Middle frontal gyrus (tissue), 1 donor: ENCODE data around the gene ST8SIA6.

Experiments used
- DNase-seq: peaks from one replicate; pipeline ENCODE4 v3.0.0-alpha.2; 2015; ENCODE audit warnings: low spot score; ENCODE audit errors: extremely low spot score

ST8SIA6 gene

GRCh38 chr10:17386616-17387075, 67.7 kb downstream of the ST8SIA6 start:
- no peak for DNase-seq

- DNase-seq, result no peak
Measured at GRCh38 chr10:17386021-17386420, 68.4 kb downstream of the ST8SIA6 start.

DNA sequence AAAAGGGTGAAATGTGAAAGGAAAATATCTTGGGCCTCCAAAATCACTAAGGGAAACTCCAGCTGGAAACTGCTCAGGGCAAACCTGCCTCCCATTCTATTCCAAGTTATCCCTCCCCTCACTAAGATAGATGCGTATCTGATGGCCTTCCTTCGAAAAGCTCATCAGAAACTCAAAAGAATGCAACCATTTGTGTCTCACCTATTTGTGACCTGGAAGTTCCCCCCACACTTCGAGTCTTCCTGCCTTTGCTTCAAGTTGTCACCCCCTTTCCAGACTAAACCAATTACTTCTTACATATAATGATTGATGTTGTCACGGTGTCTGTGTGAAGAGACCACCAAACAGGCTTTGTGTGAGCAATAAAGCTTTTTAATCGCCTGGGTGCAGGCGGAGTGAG, 69.3 kb downstream of the ST8SIA6 start:
- DNase-seq, result no peak

GRCh38 chr10:17383801-17384555, 70.4 kb downstream of the ST8SIA6 start:
- no peak for DNase-seq

- no peak for DNase-seq
Measured at GRCh38 chr10:17381502-17382142, 72.8 kb downstream of the ST8SIA6 start.

DNA sequence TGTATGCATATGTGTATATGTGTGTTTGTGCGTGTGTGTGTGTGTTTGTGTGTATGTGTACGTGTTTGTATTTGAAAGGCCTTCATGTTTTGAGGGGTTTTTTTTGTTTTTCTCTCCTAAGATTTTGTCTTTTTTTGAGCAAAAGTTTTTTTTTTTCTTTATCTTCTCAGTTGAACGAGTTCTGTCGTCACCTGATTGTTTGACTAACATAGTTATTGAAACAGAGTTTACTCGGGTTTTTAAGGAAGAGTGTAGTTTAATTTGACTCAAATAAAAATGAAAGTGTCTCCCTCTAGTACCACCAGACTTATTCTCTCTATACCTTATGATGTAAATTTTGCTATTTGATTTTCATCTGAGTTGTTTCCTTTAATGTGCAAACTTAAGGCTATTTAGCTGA, 73.5 kb downstream of the ST8SIA6 start:
- DNase-seq, result no peak

GRCh38 chr10:17380016-17380415, 74.4 kb downstream of the ST8SIA6 start:
- no peak for DNase-seq

DNA sequence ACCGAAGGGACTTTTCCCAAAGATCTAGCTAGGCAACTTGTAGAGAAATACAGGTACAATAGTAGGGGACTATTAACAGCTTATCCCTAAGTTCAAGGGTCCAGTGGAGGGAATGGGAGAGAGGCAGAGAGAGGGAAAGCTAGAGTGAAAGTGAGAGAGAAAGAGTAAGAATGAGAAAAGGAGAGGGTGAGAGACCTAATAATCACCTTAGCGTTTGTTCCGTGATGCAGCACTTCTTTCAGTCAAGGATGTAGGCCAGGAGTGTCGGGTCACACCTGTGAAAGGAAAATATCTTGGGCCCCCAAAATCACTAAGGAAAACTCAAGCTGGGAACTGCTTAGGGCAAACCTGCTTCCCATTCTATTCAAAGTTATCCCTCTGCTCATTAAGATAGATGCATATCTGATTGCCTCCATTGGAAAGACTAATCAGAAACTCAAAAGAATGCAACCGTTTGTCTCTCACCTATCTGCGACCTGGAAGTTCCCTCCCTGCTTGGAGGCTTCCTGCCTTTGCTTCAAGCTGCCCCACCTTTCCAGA, 75.2 kb downstream of the ST8SIA6 start:
- DNase-seq, result no peak

DNA sequence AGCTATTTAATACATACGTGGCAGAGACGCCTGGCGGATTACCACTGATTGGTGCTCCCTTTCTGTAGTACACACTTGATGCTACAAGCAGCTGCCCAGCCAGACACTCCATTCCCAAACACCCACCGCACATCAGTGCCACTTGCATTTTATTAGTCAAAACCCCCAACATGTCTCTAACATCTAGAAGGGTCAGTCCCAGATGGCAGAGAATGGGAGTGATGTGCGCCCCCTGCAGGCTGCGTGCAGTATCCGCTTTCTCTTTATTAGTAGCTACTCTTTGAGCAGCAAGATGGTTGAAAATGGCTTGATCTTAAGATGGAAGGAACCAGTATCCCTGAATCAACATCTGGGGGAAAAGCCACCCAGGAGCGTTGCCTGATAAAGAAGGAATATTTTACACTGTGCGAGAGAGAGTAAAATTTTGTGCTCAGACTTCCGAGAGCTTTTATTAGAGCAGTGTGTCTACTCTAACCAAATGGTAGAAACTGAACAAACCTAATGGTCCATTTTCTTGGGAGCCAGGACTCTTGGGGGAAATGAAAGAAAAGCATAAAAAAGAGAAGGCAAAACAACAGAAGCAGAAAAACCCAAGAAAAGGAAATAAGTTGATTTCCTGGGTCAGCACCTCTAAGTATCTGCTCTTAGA, 78.3 kb downstream of the ST8SIA6 start:
- DNase-seq, result no peak

GRCh38 chr10:17368708-17369272, 85.6 kb downstream of the ST8SIA6 start:
- no peak for DNase-seq

DNA sequence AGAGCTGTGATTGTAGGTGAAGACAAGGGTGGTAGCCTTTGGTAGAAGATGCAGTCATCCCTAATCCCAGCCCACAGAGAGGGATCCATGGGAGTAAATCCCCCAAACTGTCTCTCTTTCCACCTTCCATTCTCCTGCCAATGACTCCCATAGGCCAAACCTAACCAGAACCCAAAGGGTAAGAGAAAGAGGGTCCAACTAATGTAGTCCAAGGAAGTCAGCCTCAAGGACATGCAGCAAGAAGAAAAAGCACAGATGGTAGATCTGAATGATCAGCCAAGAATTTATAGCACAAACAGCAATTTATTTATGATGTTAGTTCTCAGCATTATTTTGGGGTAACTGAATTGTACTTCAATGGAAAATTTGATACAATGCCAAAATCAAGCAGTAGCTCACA, 87.7 kb downstream of the ST8SIA6 start:
- no peak for DNase-seq

GRCh38 chr10:17365402-17365801, 89.0 kb downstream of the ST8SIA6 start:
- no peak for DNase-seq

DNA sequence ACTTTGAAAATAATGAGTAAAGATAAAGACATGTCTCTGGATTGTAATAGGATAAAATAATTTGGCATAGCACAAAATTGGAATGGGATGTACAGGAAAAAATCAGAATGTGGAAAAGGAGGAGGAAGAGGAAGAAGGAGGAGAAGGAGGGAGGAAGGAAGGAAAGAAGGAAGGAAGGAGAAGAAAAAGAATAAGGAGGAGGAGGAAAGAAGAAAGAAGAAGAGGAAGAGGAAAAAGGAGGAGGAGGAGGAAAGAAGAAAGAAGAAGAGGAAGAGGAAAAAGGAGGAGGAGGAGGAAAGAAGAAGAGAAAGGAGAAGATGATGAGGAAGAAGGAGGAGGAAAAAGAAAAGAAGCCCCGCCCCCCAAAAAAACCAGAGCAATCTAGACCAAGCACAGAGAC, 95.9 kb downstream of the ST8SIA6 start:
- no peak for DNase-seq

DNA sequence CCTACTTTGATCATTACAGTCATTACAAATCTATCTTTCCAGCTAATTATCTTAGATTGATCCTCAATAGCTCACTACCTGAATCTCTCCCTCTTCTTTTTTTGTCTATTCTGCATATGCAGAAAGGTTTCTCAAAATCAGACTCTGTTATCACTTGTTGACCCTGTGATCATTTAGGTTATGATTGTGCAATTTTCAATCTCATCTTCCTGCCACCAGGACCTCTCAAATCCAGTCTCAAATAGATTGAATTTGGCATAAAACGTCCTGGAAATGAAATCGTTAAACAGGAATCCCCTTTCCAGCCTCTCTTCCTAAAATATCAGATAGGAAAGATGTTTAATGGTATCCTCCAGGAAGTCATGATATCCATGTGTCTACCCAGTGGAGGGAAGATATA, 96.6 kb downstream of the ST8SIA6 start:
- no peak for DNase-seq

- no peak for DNase-seq
Measured at GRCh38 chr10:17356820-17357219, 97.6 kb downstream of the ST8SIA6 start.

- no peak for DNase-seq
Measured at GRCh38 chr10:17354781-17355180, 99.6 kb downstream of the ST8SIA6 start.

GRCh38 chr10:17353568-17354300, 100.7 kb downstream of the ST8SIA6 start:
- DNase-seq, result no peak

GRCh38 chr10:17352583-17352982, 101.8 kb downstream of the ST8SIA6 start:
- no peak for DNase-seq

- no peak for DNase-seq
Measured at GRCh38 chr10:17351506-17351905, 102.9 kb downstream of the ST8SIA6 start.

DNA sequence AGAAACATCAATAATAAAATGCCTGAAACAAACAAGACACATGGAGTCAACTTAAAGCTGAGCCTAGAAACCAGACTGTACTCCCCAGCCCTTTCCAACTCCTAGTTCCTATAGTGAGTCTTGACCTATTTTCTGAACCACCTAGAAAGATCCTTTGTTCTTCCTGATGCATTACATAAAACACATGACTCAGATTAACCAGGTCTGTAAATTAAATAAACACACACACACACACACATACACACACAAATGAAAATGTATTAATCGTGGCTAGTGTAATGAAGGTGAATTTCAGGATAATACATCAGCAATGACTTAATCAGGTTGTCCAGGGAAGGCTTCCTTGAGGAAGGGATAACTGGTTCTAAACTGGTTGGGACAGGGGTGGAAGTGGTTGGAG, 104.7 kb downstream of the ST8SIA6 start:
- DNase-seq, result no peak
